ENCODE data around the gene PDE6B. TPM values are rescaled to one million over a fixed set of nuclear protein-coding genes. Genes with fewer than 3 reads are reported as not detected.

PDE6B gene
- total RNA-seq, 1 experiment from 2014 or later: 10.8 TPM

- no peak overlapping the region for H2BK5ac ChIP-seq (ENCODE audit: insufficient read length, low read length)
- no peaks in the 10 kb centered on the region for H4K20me1 ChIP-seq (ENCODE audit: control insufficient read depth, insufficient read depth, insufficient read length)
- H3K23ac ChIP-seq (ENCODE audit: insufficient read length, low read depth, low read length): no peak overlapping the region
- peaks cover 22 to 37% (median 29%) of the 10 kb centered on the region in 3 experiments for H3K36me3 Mint-ChIP-seq (ENCODE audit: insufficient read depth in 1 of 3, low read depth in 3 of 3)
- H4K91ac ChIP-seq (ENCODE audit: insufficient read length, low read depth, low read length): no peak overlapping the region
- H3K4me2 ChIP-seq (ENCODE audit: insufficient read depth, insufficient read length, low read length): no peak overlapping the region
- no peak overlapping the region for H3T11ph ChIP-seq (ENCODE audit: low read length)
- no peak overlapping the region for H3K56ac ChIP-seq (ENCODE audit: insufficient read length, low read depth, low read length)
- no peak overlapping the region for H2BK120ac ChIP-seq (ENCODE audit: low read depth, low read length, poor library complexity, severe bottlenecking)
- no peaks in the 10 kb centered on the region; the same call in 1 of the 2 replicates for H3K27me3 Mint-ChIP-seq (ENCODE audit: low read depth)
- H2BK15ac ChIP-seq (ENCODE audit: low read depth, low read length): no peak overlapping the region
- no peak for DNase-seq
- H3K23me2 ChIP-seq (ENCODE audit: insufficient read length, low read depth, low read length, poor library complexity, severe bottlenecking): no peaks in the 10 kb centered on the region
- H3K14ac ChIP-seq (ENCODE audit: insufficient read depth, low read length): no peak overlapping the region
- H4K8ac ChIP-seq (replicated peaks; ENCODE audit: insufficient read length, low read depth, low read length): no peak overlapping the region
- no peak overlapping the region for H3K4ac ChIP-seq (ENCODE audit: low read depth, low read length)
- no peak overlapping the region for H2AK5ac ChIP-seq (ENCODE audit: insufficient read length, low read length)
- H3K9ac ChIP-seq (ENCODE audit: extremely low read depth, insufficient read length, low read length): no peak overlapping the region
- H2AFZ ChIP-seq (ENCODE audit: low read length): no peak overlapping the region
- H3K79me1 ChIP-seq (ENCODE audit: insufficient read depth, low read depth, low read length, poor library complexity, severe bottlenecking): peaks cover 9% of the 10 kb centered on the region
- WGBS (ENCODE audit: extremely low coverage, insufficient read length, low lambda C conversion rate): no CpG with 5 or more reads among the region's 8 CpGs
- no peak for TF ChIP-seq CTCF (conservative IDR thresholded peaks at IDR 0.05)
- H3K4me1 ChIP-seq (ENCODE audit: insufficient read depth, low read length): no peaks in the 10 kb centered on the region
- no peak overlapping the region for H3K27ac ChIP-seq (ENCODE audit: insufficient read length, low read depth, low read length)
- H3K27me3 ChIP-seq (ENCODE audit: insufficient read depth, low read length): no peaks in the 10 kb centered on the region
- H3K79me2 ChIP-seq (ENCODE audit: insufficient read depth, low read length): peaks cover 36% of the 10 kb centered on the region; the same call in 1 of the 2 replicates
- H3K18ac ChIP-seq (ENCODE audit: insufficient read length, low read depth, low read length): no peak overlapping the region
- H3K9me3 Mint-ChIP-seq: no peaks in the 10 kb centered on the region; a peak in 1 of 5 replicates
- no peak overlapping the region for H3K27ac Mint-ChIP-seq
- no peak overlapping the region for H3K4me3 Mint-ChIP-seq
- no peaks in the 10 kb centered on the region; a peak in 2 of 4 replicates for H3K4me1 Mint-ChIP-seq
- no peak overlapping the region for H2BK12ac ChIP-seq (ENCODE audit: insufficient read length, low read depth, low read length)
- no peak overlapping the region for H4K5ac ChIP-seq (ENCODE audit: insufficient read length, low read depth, low read length)
- H2BK20ac ChIP-seq (ENCODE audit: low read depth, low read length, poor library complexity, severe bottlenecking): no peak overlapping the region
- H3K9me3 ChIP-seq (ENCODE audit: control insufficient read depth, low read depth, low read length): no peaks in the 10 kb centered on the region
These were observed 93.1 kb downstream of the PDE6B start for GRCh38 chr4:718460-718859.

Other genes starting within 250 kb of the PDE6B start
- gene ZNF721, start 126.4 kb upstream of the PDE6B start, total RNA-seq (2021): 95.8 and 97.8 TPM in 2 replicates
- 39.0 and 45.5 TPM in 2 replicates for gene PIGG, start 126.4 kb upstream of the PDE6B start, total RNA-seq (2021)
- gene TMEM271, start 49.3 kb upstream of the PDE6B start, total RNA-seq (2021): 0.09 TPM in 1 of 2 replicates, not detected in the other
- gene ATP5ME, start 48.7 kb downstream of the PDE6B start, total RNA-seq (2021): 425 and 433 TPM in 2 replicates
- 18.0 and 18.4 TPM in 2 replicates for gene MYL5, start 49.0 kb downstream of the PDE6B start, total RNA-seq (2021)
- gene SLC49A3, start 63.6 kb downstream of the PDE6B start, total RNA-seq (2021): 6.8 and 6.9 TPM in 2 replicates
- 42.6 and 43.1 TPM in 2 replicates for gene PCGF3, start 80.3 kb downstream of the PDE6B start, total RNA-seq (2021)
- 0.48 and 0.90 TPM in 2 replicates for gene CPLX1, start 200.6 kb downstream of the PDE6B start, total RNA-seq (2021)

Measured in H9 (cell line).